ENCODE measurements around the gene SYNDIG1.
A peak's percentile ranks its signal among the peaks of the same experiment; 100 is the strongest.

SYNDIG1 gene

DNA sequence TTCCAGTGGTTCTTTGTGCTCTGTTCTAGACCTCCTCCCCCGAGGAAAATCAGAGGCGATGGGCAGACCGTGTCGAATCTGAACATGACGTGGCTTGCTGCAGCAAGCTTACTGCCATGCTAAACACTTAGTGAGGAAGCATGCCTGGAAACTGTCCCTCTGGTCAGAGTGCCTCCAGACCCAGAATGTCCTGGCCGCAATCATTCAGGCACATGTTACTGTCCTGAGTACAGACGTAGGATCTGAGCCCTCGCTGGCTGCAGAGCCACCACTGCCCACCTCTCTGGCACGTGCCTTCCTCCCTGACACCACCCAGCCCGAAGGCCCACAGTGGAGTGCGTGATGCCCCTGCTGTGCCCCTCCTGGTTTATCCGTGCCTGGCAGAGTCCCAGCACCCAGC lies 163.6 kb downstream of the SYNDIG1 start:
- no peak for DNase-seq (ENCODE audit: extremely low read depth, low read depth)
- TF ChIP-seq, protein P1, sequence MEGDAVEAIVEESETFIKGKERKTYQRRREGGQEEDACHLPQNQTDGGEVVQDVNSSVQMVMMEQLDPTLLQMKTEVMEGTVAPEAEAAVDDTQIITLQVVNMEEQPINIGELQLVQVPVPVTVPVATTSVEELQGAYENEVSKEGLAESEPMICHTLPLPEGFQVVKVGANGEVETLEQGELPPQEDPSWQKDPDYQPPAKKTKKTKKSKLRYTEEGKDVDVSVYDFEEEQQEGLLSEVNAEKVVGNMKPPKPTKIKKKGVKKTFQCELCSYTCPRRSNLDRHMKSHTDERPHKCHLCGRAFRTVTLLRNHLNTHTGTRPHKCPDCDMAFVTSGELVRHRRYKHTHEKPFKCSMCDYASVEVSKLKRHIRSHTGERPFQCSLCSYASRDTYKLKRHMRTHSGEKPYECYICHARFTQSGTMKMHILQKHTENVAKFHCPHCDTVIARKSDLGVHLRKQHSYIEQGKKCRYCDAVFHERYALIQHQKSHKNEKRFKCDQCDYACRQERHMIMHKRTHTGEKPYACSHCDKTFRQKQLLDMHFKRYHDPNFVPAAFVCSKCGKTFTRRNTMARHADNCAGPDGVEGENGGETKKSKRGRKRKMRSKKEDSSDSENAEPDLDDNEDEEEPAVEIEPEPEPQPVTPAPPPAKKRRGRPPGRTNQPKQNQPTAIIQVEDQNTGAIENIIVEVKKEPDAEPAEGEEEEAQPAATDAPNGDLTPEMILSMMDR (IDR thresholded peaks at IDR 0.05; ENCODE audit: low read depth, low read length) = no peak

DNA sequence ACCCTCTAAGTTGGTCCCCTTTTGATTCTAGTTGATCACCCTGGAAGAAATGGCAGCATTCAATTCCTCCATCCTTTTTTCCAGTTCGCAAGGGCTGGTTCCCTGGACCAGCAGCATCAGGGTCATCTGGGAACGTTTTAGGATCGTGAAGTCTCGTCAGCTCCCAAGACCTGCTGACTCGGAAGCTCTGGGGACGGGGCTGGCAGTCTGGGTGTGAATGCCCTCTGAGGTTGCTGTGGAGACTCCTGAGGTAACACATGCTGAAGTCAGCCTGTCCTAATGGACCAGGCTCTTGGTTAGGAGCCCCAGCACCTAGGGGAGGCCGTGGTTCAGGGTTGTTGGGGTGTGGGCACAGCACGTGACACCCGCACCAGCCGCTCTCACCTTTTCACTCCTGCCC lies 164.1 kb downstream of the SYNDIG1 start:
- no peak for DNase-seq (ENCODE audit: extremely low read depth, low read depth)
- TF ChIP-seq, protein P1 (IDR thresholded peaks at IDR 0.05; ENCODE audit: low read depth, low read length) = no peak

DNA sequence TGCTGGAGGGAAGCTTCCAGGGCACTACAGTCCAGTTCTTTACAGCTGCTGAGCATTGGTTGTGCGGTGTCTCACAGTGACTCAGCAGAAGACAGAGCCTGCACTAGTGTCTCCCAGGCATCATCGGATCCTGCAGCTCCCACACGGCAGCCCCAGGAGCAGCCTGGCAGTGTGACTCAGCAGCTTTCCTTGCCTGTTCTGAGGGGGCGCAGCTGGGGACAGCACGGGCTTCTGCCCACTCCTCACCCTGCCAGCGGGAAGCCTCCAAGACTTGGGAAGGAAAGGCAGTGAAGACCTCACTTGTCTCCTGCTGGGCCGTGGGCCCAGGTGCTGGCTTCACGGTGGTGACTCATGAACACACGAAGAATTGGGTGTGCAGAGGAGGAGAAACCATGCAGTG lies 165.4 kb downstream of the SYNDIG1 start:
- TF ChIP-seq, protein P1 (IDR thresholded peaks at IDR 0.05; ENCODE audit: low read depth, low read length) = no peak
- peak; percentile 64 for DNase-seq (ENCODE audit: extremely low read depth, low read depth)

DNA sequence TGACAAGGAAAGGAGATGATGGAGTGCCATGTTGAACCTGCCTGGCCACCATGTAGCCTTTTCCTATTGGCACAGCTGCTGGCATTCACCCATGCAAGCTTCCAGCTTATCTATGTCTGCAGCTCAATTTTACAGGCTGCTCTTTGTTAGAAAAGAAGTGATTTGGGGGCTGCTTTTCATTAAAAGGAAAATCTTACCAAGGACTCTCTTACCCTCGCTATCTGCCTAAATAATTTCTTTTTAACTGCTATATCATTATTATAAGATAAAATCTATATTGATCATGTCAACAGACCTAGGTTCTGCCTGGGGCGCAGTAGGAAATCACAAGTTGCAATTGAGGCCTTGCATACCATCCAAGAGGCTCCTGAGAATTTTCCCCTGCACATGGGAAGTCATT lies 167.2 kb downstream of the SYNDIG1 start:
- no peak for DNase-seq (ENCODE audit: extremely low read depth, low read depth)
- TF ChIP-seq, protein P1 (IDR thresholded peaks at IDR 0.05; ENCODE audit: low read depth, low read length) = no peak

DNA sequence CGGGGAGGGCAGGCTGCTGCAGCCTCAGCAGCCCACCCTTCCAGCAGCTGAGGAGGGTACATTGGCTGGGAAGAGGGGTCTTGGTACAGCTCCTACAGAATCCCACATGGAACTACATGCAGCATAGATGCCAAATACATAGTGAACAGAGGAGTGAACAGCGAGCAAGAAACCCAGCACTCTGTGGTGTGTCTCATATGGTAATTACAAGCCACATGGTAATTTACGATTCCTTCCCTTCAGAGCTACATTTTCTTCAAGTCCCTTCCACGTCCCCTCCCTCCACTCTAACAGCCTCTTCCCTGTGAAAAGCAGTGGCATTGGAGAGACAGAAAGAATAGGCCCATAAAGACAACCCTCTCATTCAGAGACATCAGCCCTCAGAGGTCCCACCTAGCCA lies 167.7 kb downstream of the SYNDIG1 start:
- TF ChIP-seq, protein P1 (IDR thresholded peaks at IDR 0.05; ENCODE audit: low read depth, low read length) = no peak
- DNase-seq (ENCODE audit: extremely low read depth, low read depth) = no peak

DNA sequence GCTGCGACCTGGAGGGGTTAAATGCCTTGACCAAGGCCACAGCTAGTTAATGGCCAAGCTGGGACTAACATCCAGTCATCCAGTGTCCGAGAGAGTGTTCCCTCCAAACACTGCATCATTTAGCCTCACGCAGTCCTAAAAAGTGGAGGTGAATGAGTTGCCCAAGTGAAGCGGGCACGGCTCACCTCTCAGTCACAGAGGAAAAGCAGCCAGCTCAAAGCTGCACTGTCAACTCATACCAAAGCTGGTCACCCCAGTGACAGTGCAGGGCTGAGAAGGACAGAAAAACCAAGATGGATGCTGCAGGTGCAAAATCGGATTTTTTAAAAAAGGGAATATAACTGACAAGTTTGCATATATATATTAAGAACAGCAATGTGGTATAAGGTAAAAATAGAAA lies 168.5 kb downstream of the SYNDIG1 start:
- DNase-seq (ENCODE audit: extremely low read depth, low read depth) = no peak
- TF ChIP-seq, protein P1 (IDR thresholded peaks at IDR 0.05; ENCODE audit: low read depth, low read length) = no peak

DNA sequence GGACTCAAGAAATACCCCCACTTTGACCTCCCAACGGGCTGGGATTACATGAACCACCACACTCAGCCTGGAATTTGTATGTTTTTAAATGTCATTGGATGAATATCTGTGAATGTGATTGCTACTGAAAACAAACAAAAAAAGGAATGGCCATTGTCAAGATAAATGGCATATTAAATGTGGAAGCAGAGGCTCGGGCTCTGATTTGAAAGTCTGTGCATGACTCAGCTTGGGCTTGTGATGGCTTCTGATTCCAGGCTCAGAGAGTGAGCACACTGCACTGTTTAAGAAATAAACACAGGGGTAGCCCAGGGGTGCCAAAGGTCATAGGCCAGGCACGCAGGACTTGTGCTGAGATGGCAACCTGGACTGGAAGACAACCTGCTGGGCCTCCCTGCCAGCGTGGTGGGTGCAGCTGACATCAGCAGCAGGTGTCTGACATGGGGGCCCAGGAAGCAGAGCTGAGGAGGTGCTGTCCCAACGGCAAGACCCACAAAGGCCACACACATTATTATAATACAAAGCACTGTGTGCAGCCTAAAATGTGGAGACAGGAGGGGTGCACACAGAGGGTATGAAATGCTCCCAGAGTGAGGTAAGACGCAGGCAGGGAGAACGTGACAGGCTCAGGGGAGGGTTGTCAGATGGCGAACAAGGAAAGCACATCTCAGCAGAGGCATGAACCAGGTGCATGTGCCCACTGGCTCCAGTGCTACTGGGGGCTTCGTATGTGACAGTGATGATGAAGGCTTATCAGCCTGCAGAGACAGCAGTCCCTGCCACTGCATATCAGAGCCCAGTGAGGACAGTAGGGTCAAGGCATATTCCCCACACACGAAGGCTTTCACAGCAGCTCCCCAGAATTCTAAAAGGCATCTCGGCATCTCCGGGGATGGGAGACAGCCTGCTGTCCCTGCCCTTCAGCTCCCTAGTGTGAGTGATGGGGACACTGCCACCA lies 169.4 kb downstream of the SYNDIG1 start:
- TF ChIP-seq, protein P1 (IDR thresholded peaks at IDR 0.05; ENCODE audit: low read depth, low read length) = no peak
- no peak for DNase-seq (ENCODE audit: extremely low read depth, low read depth)
